RWPE2 (cell line): ENCODE data around the gene DEFB108B.
"Not testable (repeated sequence)": the region's sequence is repeated elsewhere in the genome, so short reads cannot be mapped to it uniquely, and the experiment has no call there.

Experiments used
- ATAC-seq: fragments of 200-7000 bp; cut with Tn5 transposase; 3 replicates; pipeline ENCODE4 v1.9.1; 2021; ENCODE audit warnings: low read depth
- DNase-seq: peaks from one replicate; pipeline ENCODE4 v3.0.0-alpha.2; 2020; ENCODE audit warnings: low spot score
- H3K27ac ChIP-seq: fragments of 450-650 bp; 2 replicates; pipeline ENCODE4 v1.5.1; 2017; ENCODE audit warnings: mild to moderate bottlenecking; ENCODE audit not compliant: poor library complexity, severe bottlenecking
- H3K27me3 ChIP-seq: fragments of 250-450 bp; sonication (Bioruptor Pico); 2 replicates; pipeline ENCODE4 v1.5.1; 2021; ENCODE audit warnings: mild to moderate bottlenecking, moderate library complexity; ENCODE audit not compliant: insufficient read depth, poor library complexity, severe bottlenecking
- H3K36me3 ChIP-seq: fragments of 250-450 bp; sonication (Bioruptor Pico); 2 replicates; pipeline ENCODE4 v1.5.1; 2020; ENCODE audit warnings: low read depth, mild to moderate bottlenecking, moderate library complexity
- H3K4me1 ChIP-seq: fragments of 250-450 bp; sonication (Bioruptor Pico); 2 replicates; pipeline ENCODE4 v1.5.1; 2021; ENCODE audit warnings: mild to moderate bottlenecking, moderate library complexity; ENCODE audit not compliant: insufficient read depth, poor library complexity, severe bottlenecking
- H3K4me3 ChIP-seq: fragments of 250-450 bp; sonication (Bioruptor Pico); 2 replicates; pipeline ENCODE4 v1.5.1; 2021; ENCODE audit warnings: mild to moderate bottlenecking, moderate library complexity; ENCODE audit not compliant: severe bottlenecking
- H3K9me3 ChIP-seq: fragments of 250-450 bp; sonication (Bioruptor Pico); 2 replicates; pipeline ENCODE4 v1.5.1; 2021; ENCODE audit warnings: mild to moderate bottlenecking, moderate library complexity; ENCODE audit not compliant: severe bottlenecking

DEFB108B gene

GRCh38 chr11:71885806-71886205, 52.8 kb downstream of the DEFB108B start:
- ATAC-seq, H3K4me1 ChIP-seq: not testable (repeated sequence)

More at GRCh38 chr11:71885806-71886205, 52.8 kb downstream of the DEFB108B start:
- H3K27me3 ChIP-seq, H3K4me3 ChIP-seq, H3K36me3 ChIP-seq, H3K27ac ChIP-seq, DNase-seq, H3K9me3 ChIP-seq: not testable (repeated sequence)
